IMR-90 (cell line): Measurements from ENCODE around the gene HOXD9. TPM values are rescaled to one million over a fixed set of nuclear protein-coding genes. Genes with fewer than 3 reads are reported as not detected.

Experiments
- ATAC-seq: fragments of 200-7000 bp; cut with Tn5 transposase; 2 replicates; pipeline ENCODE4 v1.9.1; 2020; ENCODE audit warnings: low read depth, mild to moderate bottlenecking, moderate library complexity
- BruUV-seq: library from RNA; stranded (reverse); fragments of 400-500 nt; replicated peaks from 2 replicates; lab custom pipeline; 2021; lab: Mats Ljungman, UMichigan
- CTCF ChIA-PET: fragments of 300-600 bp; formaldehyde crosslinking; extraction: SDS; loops from one replicate; lab custom pipeline; 2021; ENCODE audit warnings: antibody characterized with exemption; lab: Yijun Ruan, JAX
- POLR2A ChIA-PET: fragments of 300-600 bp; sonication (Branson Sonifier 250); formaldehyde crosslinking; loops from one replicate; lab custom pipeline; 2022; ENCODE audit warnings: antibody characterized with exemption; ENCODE audit not compliant: unreplicated experiment; lab: Charles Lee
- DNase-seq: peaks from one replicate; pipeline ENCODE4 v3.0.0; 2013
- H2AFZ ChIP-seq: replicated peaks from 2 replicates; pipeline ENCODE3; 2013; ENCODE audit warnings: low read length, mild to moderate bottlenecking; ENCODE audit not compliant: poor library complexity
- H2AK5ac ChIP-seq: 2 replicates; pipeline ENCODE4 v1.6.1; 2013; ENCODE audit warnings: low read depth, low read length, inconsistent platforms
- H2AK9ac ChIP-seq: replicated peaks from 2 replicates; pipeline ENCODE3; 2013; ENCODE audit warnings: mild to moderate bottlenecking, low read depth, low read length, moderate library complexity; ENCODE audit not compliant: poor library complexity
- H2BK120ac ChIP-seq: 2 replicates; pipeline ENCODE4 v1.6.1; 2013; ENCODE audit warnings: low read depth, low read length, inconsistent platforms
- H2BK15ac ChIP-seq: 3 replicates; pipeline ENCODE4 v1.6.1; 2013; ENCODE audit warnings: low read depth, low read length, inconsistent platforms
- H2BK20ac ChIP-seq: 2 replicates; pipeline ENCODE4 v1.6.1; 2013; ENCODE audit warnings: low read depth, mild to moderate bottlenecking, inconsistent platforms, low read length, moderate library complexity
- H2BK5ac ChIP-seq: 2 replicates; pipeline ENCODE4 v1.6.1; 2013; ENCODE audit warnings: mild to moderate bottlenecking, low read depth, low read length, inconsistent platforms; ENCODE audit not compliant: poor library complexity, severe bottlenecking
- H3K14ac ChIP-seq: replicated peaks from 2 replicates; pipeline ENCODE4 v1.6.1; 2013; ENCODE audit warnings: low read depth, low read length, inconsistent platforms
- H3K18ac ChIP-seq: 2 replicates; pipeline ENCODE4 v1.6.1; 2013; ENCODE audit warnings: low read depth, low read length, control low read depth
- H3K23ac ChIP-seq: 2 replicates; pipeline ENCODE4 v1.6.1; 2013; ENCODE audit warnings: low read depth, low read length, inconsistent platforms
- H3K27ac ChIP-seq: 2 replicates; pipeline ENCODE4 v1.5.1; 2013; ENCODE audit warnings: mild to moderate bottlenecking, control low read depth, low read length; ENCODE audit not compliant: insufficient read depth
- H3K27me3 ChIP-seq: 2 replicates; pipeline ENCODE4 v1.6.1; 2013; ENCODE audit warnings: low read length; ENCODE audit not compliant: control insufficient read depth, insufficient read depth
- H3K36me3 ChIP-seq: 2 replicates; pipeline ENCODE4 v1.6.1; 2013; ENCODE audit warnings: low read length, mixed read lengths; ENCODE audit not compliant: control insufficient read depth, insufficient read depth
- H3K4ac ChIP-seq: 2 replicates; pipeline ENCODE4 v1.6.1; 2013; ENCODE audit warnings: low read depth, low read length, inconsistent platforms
- H3K4me1 ChIP-seq: 2 replicates; pipeline ENCODE4 v1.6.1; 2013; ENCODE audit warnings: low read length, mixed read lengths; ENCODE audit not compliant: control insufficient read depth, insufficient read depth
- H3K4me2 ChIP-seq: 2 replicates; pipeline ENCODE4 v1.6.1; 2013; ENCODE audit warnings: low read depth, mild to moderate bottlenecking, control low read depth, low read length, moderate library complexity
- H3K4me3 ChIP-seq: 2 replicates; pipeline ENCODE4 v1.5.1; 2013; ENCODE audit warnings: low read depth, mild to moderate bottlenecking, control low read depth, low read length, moderate library complexity; ENCODE audit not compliant: insufficient read depth
- H3K56ac ChIP-seq: 2 replicates; pipeline ENCODE4 v1.6.1; 2013; ENCODE audit warnings: low read length, inconsistent platforms; ENCODE audit not compliant: insufficient read depth; ENCODE audit errors: extremely low read depth
- H3K79me1 ChIP-seq, 2 experiments: 2 replicates each; pipeline ENCODE4 v1.6.1; 2013; ENCODE audit warnings: low read length in 2 of 2, inconsistent platforms in 1 of 2, low read depth in 1 of 2
- H3K9ac ChIP-seq: 2 replicates; pipeline ENCODE4 v1.6.1; 2013; ENCODE audit warnings: low read depth, low read length, control low read depth
- H3K9me1 ChIP-seq: 2 replicates; pipeline ENCODE4 v1.6.1; 2013; ENCODE audit warnings: low read length, inconsistent platforms; ENCODE audit not compliant: insufficient read depth
- H3K9me3 ChIP-seq: 2 replicates; pipeline ENCODE4 v1.6.1; 2013; ENCODE audit warnings: low read length; ENCODE audit not compliant: control insufficient read depth, insufficient read depth
- H4K20me1 ChIP-seq: 2 replicates; pipeline ENCODE4 v1.6.1; 2013; ENCODE audit warnings: low read length, inconsistent platforms; ENCODE audit not compliant: insufficient read depth
- H4K5ac ChIP-seq: 2 replicates; pipeline ENCODE4 v1.6.1; 2013; ENCODE audit warnings: mild to moderate bottlenecking, low read depth, low read length, control low read depth
- H4K8ac ChIP-seq, 2 experiments: 2 replicates each; pipeline ENCODE4 v1.6.1; 2013; ENCODE audit warnings: low read depth in 2 of 2, low read length in 2 of 2, control low read depth in 1 of 2, inconsistent platforms in 1 of 2
- H4K91ac ChIP-seq: 2 replicates; pipeline ENCODE4 v1.6.1; 2013; ENCODE audit warnings: low read depth, low read length, inconsistent platforms; ENCODE audit not compliant: insufficient read depth
- CHD1 ChIP-seq: IDR thresholded peaks from 2 replicates; pipeline ENCODE4 v1.6.1; 2012; ENCODE audit warnings: low read depth, low read length, improper control_type of control experiment
- CTCF ChIP-seq: conservative IDR thresholded peaks from 2 replicates; pipeline ENCODE4 v1.5.1; 2012; ENCODE audit warnings: mild to moderate bottlenecking, low read depth, low read length, improper control_type of control experiment
- MXI1 ChIP-seq: IDR thresholded peaks from 2 replicates; pipeline ENCODE4 v1.6.1; 2012; ENCODE audit warnings: low read depth, mild to moderate bottlenecking, low read length, moderate library complexity, borderline replicate concordance
- RAD21 ChIP-seq: IDR thresholded peaks from 2 replicates; pipeline ENCODE4 v1.6.1; 2012; ENCODE audit warnings: low read length, improper control_type of control experiment
- RCOR1 ChIP-seq: IDR thresholded peaks from 2 replicates; pipeline ENCODE4 v1.6.1; 2012; ENCODE audit warnings: mild to moderate bottlenecking, low read length, improper control_type of control experiment; ENCODE audit not compliant: insufficient replicate concordance
- RFX5 ChIP-seq: IDR thresholded peaks from 2 replicates; pipeline ENCODE4 v1.8.0; 2012; ENCODE audit warnings: low read depth, mild to moderate bottlenecking, low read length, moderate library complexity
- WGBS, 2 experiments: methylation state at CpG; one replicate each; pipeline versions ENCODE4 v1.1.5 to v1.1.7; 2013; ENCODE audit warnings: missing lambda C conversion rate in 2 of 2; ENCODE audit not compliant: insufficient read length in 1 of 2; ENCODE audit errors: extremely low coverage in 2 of 2; 5-methylcytosine and 5-hydroxymethylcytosine counted together
- dilution Hi-C: fragments of 300-500 bp; cut with HindIII; formaldehyde crosslinking; loops from one replicate; pipeline ENCODE4 v1.14.3; 2018; ENCODE audit warnings: low sequenced_read_pairs; ENCODE audit not compliant: unreplicated experiment
- in situ Hi-C: fragments of 300-500 bp; cut with MboI; formaldehyde crosslinking; loops from 3 replicates; pipeline ENCODE4 v1.14.3; 2019; ENCODE audit warnings: low sequenced_read_pairs, inconsistent platforms, mixed read lengths
- intact Hi-C: fragments of 100-400 bp; cut with micrococcal nuclease; formaldehyde crosslinking; loops from 2 replicates; pipeline ENCODE4 v1.10.0; 2022
- polyA plus RNA-seq, 3 experiments: library from polyadenylated mRNA; depleted of rRNA; stranded (reverse); fragments of >200 nt; gene quantifications; 2 replicates each; pipeline ENCODE4 v1.2.3, GENCODE V29; 2012; ENCODE audit warnings: low replicate concordance in 1 of 3
- total RNA-seq: library from RNA; depleted of rRNA; stranded (reverse); fragments of >200 nt; gene quantifications from 2 replicates; pipeline ENCODE4 v1.2.3, GENCODE V29; 2012

HOXD9 gene
- total and polyA plus RNA-seq, 2 of the 4 experiments (the other 2 are of a cell fraction) = not detected

GRCh38 chr2:176157499-176158185, 35.1 kb downstream of the HOXD9 start:
- Histone ChIP-seq H4K91ac (no peak overlapping the region), H2BK5ac (no peak overlapping the region), H3K4me1 (no peaks in the 10 kb centered on the region), H2AK9ac (no peak overlapping the region), H3K9me3 (peaks cover 17% of the 10 kb centered on the region), H3K36me3 (no peaks in the 10 kb centered on the region), H4K20me1 (no peaks in the 10 kb centered on the region), H2BK20ac (no peak overlapping the region), H4K5ac (no peak overlapping the region), H3K9me1 (no peaks in the 10 kb centered on the region), H2AK5ac (no peak overlapping the region), H3K23ac (no peak overlapping the region), H3K56ac (no peak overlapping the region), H3K14ac (no peak overlapping the region), H3K4me3 (no peak overlapping the region), H3K4me2 (no peak overlapping the region; the same call in 1 of the 2 replicates), H3K27ac (no peak overlapping the region), H3K27me3 (peaks cover 93% of the 10 kb centered on the region), H3K9ac (no peak overlapping the region), H3K18ac (no peak overlapping the region), H3K4ac (no peak overlapping the region), H3K79me1 (no peaks in the 10 kb centered on the region), H2BK15ac (no peak overlapping the region), H4K8ac (no peak overlapping the region), H2AFZ (no peak overlapping the region), H2BK120ac (no peak overlapping the region)
- ATAC-seq (no peak), DNase-seq (no peak)
- in situ Hi-C loops = no loop called here
- BruUV-seq = no TSS peak
- WGBS, 2 experiments = 3% methylated on average over 16 of the region's 43 CpGs; no CpG with 5 or more reads in 1 of the 2 experiments
- intact Hi-C loops = no loop called here
- CTCF ChIA-PET = interaction anchor here (0.7 kb wide), 1 partner anchor 454 kb away, joined by 3 read pairs; no protein-coding TSS in a partner anchor
- no peak for TF ChIP-seq MXI1
- TF ChIP-seq CTCF = no peak
- no peak for TF ChIP-seq RCOR1
- no peak for TF ChIP-seq CHD1
- no peak for TF ChIP-seq RAD21
- TF ChIP-seq RFX5 = no peak
- POLR2A ChIA-PET = no interaction called here
- dilution Hi-C loops = no loop called here
